H9 (cell line): ENCODE measurements around the gene MALRD1. TPM values are rescaled to one million over a fixed set of nuclear protein-coding genes. Genes with fewer than 3 reads are reported as not detected.

Experiments
- DNase-seq: peaks from one replicate; pipeline ENCODE4 v3.0.0-alpha.2; 2017
- H2AFZ ChIP-seq: one replicate; pipeline ENCODE4 v1.6.1; 2013; ENCODE audit warnings: mild to moderate bottlenecking, low read length, control low read depth, moderate library complexity
- H2AK5ac ChIP-seq: 2 replicates; pipeline ENCODE4 v1.6.1; 2013; ENCODE audit warnings: low read length, control low read depth, mixed read lengths; ENCODE audit not compliant: insufficient read length
- H2BK120ac ChIP-seq: one replicate; pipeline ENCODE4 v1.6.1; 2013; ENCODE audit warnings: low read depth, mild to moderate bottlenecking, low read length, control low read depth, inconsistent platforms; ENCODE audit not compliant: poor library complexity, severe bottlenecking
- H2BK12ac ChIP-seq: 2 replicates; pipeline ENCODE4 v1.6.1; 2013; ENCODE audit warnings: low read length, control low read depth, mixed read lengths, low read depth; ENCODE audit not compliant: insufficient read length
- H2BK15ac ChIP-seq: 2 replicates; pipeline ENCODE4 v1.6.1; 2013; ENCODE audit warnings: low read depth, low read length, control low read depth
- H2BK20ac ChIP-seq: one replicate; pipeline ENCODE4 v1.6.1; 2013; ENCODE audit warnings: low read depth, mild to moderate bottlenecking, low read length, control low read depth, inconsistent platforms; ENCODE audit not compliant: poor library complexity, severe bottlenecking
- H2BK5ac ChIP-seq: 2 replicates; pipeline ENCODE4 v1.6.1; 2013; ENCODE audit warnings: low read length, control low read depth, mixed read lengths; ENCODE audit not compliant: insufficient read length
- H3K14ac ChIP-seq: 2 replicates; pipeline ENCODE4 v1.6.1; 2013; ENCODE audit warnings: low read length, control low read depth; ENCODE audit not compliant: insufficient read depth
- H3K18ac ChIP-seq: 2 replicates; pipeline ENCODE4 v1.6.1; 2013; ENCODE audit warnings: low read depth, mild to moderate bottlenecking, mixed read lengths, low read length, control low read depth; ENCODE audit not compliant: insufficient read length
- H3K23ac ChIP-seq: 2 replicates; pipeline ENCODE4 v1.6.1; 2013; ENCODE audit warnings: low read length, control low read depth, mixed read lengths, low read depth; ENCODE audit not compliant: insufficient read length
- H3K23me2 ChIP-seq: 2 replicates; pipeline ENCODE4 v1.6.1; 2013; ENCODE audit warnings: low read depth, mild to moderate bottlenecking, mixed read lengths, low read length, control low read depth; ENCODE audit not compliant: insufficient read length, poor library complexity, severe bottlenecking
- H3K27ac ChIP-seq: 2 replicates; pipeline ENCODE4 v1.5.1; 2013; ENCODE audit warnings: low read length, control low read depth, mixed read lengths, low read depth; ENCODE audit not compliant: insufficient read length
- H3K27me3 ChIP-seq: 2 replicates; pipeline ENCODE4 v1.6.1; 2013; ENCODE audit warnings: low read length, control low read depth, inconsistent platforms; ENCODE audit not compliant: insufficient read depth
- H3K4ac ChIP-seq: 2 replicates; pipeline ENCODE4 v1.6.1; 2013; ENCODE audit warnings: low read depth, mild to moderate bottlenecking, control low read depth, inconsistent platforms, low read length, moderate library complexity
- H3K4me1 ChIP-seq: 2 replicates; pipeline ENCODE4 v1.6.1; 2013; ENCODE audit warnings: low read length, control low read depth, inconsistent platforms; ENCODE audit not compliant: insufficient read depth
- H3K4me2 ChIP-seq: 2 replicates; pipeline ENCODE4 v1.6.1; 2013; ENCODE audit warnings: low read length, control low read depth, mixed read lengths; ENCODE audit not compliant: insufficient read length, insufficient read depth
- H3K56ac ChIP-seq: 2 replicates; pipeline ENCODE4 v1.6.1; 2013; ENCODE audit warnings: low read depth, mild to moderate bottlenecking, mixed read lengths, low read length, control low read depth; ENCODE audit not compliant: insufficient read length
- H3K79me1 ChIP-seq: 2 replicates; pipeline ENCODE4 v1.6.1; 2013; ENCODE audit warnings: low read depth, mild to moderate bottlenecking, moderate library complexity, low read length, control low read depth, inconsistent platforms; ENCODE audit not compliant: insufficient read depth, poor library complexity, severe bottlenecking
- H3K79me2 ChIP-seq: 2 replicates; pipeline ENCODE4 v1.6.1; 2013; ENCODE audit warnings: low read length, control low read depth, inconsistent platforms; ENCODE audit not compliant: insufficient read depth
- H3K9ac ChIP-seq: 2 replicates; pipeline ENCODE4 v1.6.1; 2013; ENCODE audit warnings: low read length, control low read depth, mixed read lengths; ENCODE audit not compliant: insufficient read length; ENCODE audit errors: extremely low read depth
- H3K9me3 ChIP-seq: one replicate; pipeline ENCODE4 v1.6.1; 2013; ENCODE audit warnings: low read depth, low read length, inconsistent platforms; ENCODE audit not compliant: control insufficient read depth
- H3T11ph ChIP-seq: one replicate; pipeline ENCODE4 v1.6.1; 2013; ENCODE audit warnings: mild to moderate bottlenecking, low read length, control low read depth, inconsistent platforms
- H4K20me1 ChIP-seq: one replicate; pipeline ENCODE4 v1.6.1; 2013; ENCODE audit not compliant: control insufficient read depth, insufficient read length, insufficient read depth
- H4K5ac ChIP-seq: 2 replicates; pipeline ENCODE4 v1.6.1; 2013; ENCODE audit warnings: low read depth, mild to moderate bottlenecking, mixed read lengths, low read length, control low read depth; ENCODE audit not compliant: insufficient read length
- H4K8ac ChIP-seq: replicated peaks from 2 replicates; pipeline ENCODE4 v1.6.1; 2013; ENCODE audit warnings: low read length, control low read depth, mixed read lengths, low read depth; ENCODE audit not compliant: insufficient read length
- H4K91ac ChIP-seq: 2 replicates; pipeline ENCODE4 v1.6.1; 2013; ENCODE audit warnings: low read depth, mild to moderate bottlenecking, moderate library complexity, mixed read lengths, low read length, control low read depth; ENCODE audit not compliant: insufficient read length
- H3K27ac Mint-ChIP-seq, 3 experiments: 2 replicates in 2 of 3; 3 replicates in 1 of 3; pipeline ENCODE4 v1.8.0; 2020 to 2021; ENCODE audit warnings: mixed read lengths in 3 of 3, mild to moderate bottlenecking in 1 of 3, moderate library complexity in 1 of 3
- H3K27me3 Mint-ChIP-seq: 2 replicates; pipeline ENCODE4 v1.8.0; 2021; ENCODE audit warnings: low read depth, mild to moderate bottlenecking, moderate library complexity, mixed read lengths
- H3K36me3 Mint-ChIP-seq, 3 experiments: 2 replicates in 2 of 3; 3 replicates in 1 of 3; pipeline ENCODE4 v1.8.0; 2020 to 2021; ENCODE audit warnings: low read depth in 3 of 3, mixed read lengths in 3 of 3; ENCODE audit not compliant: insufficient read depth in 1 of 3
- H3K4me1 Mint-ChIP-seq, 2 experiments: 2 replicates each; pipeline ENCODE4 v1.8.0; 2020; ENCODE audit warnings: mixed read lengths in 2 of 2
- H3K4me3 Mint-ChIP-seq, 2 experiments: 2 replicates in 1 of 2; 3 replicates in 1 of 2; pipeline ENCODE4 v1.8.0; 2020 to 2021; ENCODE audit warnings: mild to moderate bottlenecking in 2 of 2, mixed read lengths in 2 of 2, moderate library complexity in 1 of 2
- H3K9me3 Mint-ChIP-seq, 2 experiments: 2 replicates in 1 of 2; 3 replicates in 1 of 2; pipeline ENCODE4 v1.8.0; 2020; ENCODE audit warnings: mild to moderate bottlenecking in 2 of 2, mixed read lengths in 2 of 2, moderate library complexity in 1 of 2
- total RNA-seq: library from RNA; stranded (reverse); gene quantifications from 2 replicates; pipeline ENCODE4 v1.2.1, GENCODE V29; 2021
- TF ChIP-seq, protein P1 (sequence below): fragments of 200-600 bp; sonication (generic); conservative IDR thresholded peaks from 3 replicates; pipeline ENCODE4 v1.8.0; 2021; ENCODE audit warnings: antibody characterized with exemption, mild to moderate bottlenecking

The MALRD1 gene
- total RNA-seq, 1 experiment from 2014 or later = 0.20 TPM

DNA sequence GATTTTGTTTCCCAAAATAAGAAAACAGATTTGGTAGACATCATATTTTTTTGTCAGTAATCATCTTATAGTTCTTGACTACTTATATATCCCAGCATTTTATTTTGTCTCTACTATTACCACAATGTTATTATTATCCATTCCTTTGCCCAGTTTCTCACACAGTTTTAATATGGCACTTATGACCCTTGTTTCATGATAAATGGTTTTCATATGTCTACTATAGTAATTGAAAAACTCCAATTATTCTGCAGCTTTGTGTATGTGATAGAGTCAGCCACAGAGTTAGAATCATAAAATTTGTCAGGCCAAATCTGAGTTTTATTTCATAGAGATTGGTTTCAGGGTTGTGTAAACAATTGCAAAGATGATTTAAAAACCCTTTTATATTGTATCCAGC, 203.9 kb downstream of the MALRD1 start:
- Mint-ChIP-seq H3K27ac (no peak overlapping the region), H3K9me3 (no peaks in the 10 kb centered on the region), H3K36me3 (no peaks in the 10 kb centered on the region), H3K4me3 (no peak overlapping the region), H3K4me1 (no peaks in the 10 kb centered on the region), H3K27me3 (no peaks in the 10 kb centered on the region)
- TF ChIP-seq, protein P1, sequence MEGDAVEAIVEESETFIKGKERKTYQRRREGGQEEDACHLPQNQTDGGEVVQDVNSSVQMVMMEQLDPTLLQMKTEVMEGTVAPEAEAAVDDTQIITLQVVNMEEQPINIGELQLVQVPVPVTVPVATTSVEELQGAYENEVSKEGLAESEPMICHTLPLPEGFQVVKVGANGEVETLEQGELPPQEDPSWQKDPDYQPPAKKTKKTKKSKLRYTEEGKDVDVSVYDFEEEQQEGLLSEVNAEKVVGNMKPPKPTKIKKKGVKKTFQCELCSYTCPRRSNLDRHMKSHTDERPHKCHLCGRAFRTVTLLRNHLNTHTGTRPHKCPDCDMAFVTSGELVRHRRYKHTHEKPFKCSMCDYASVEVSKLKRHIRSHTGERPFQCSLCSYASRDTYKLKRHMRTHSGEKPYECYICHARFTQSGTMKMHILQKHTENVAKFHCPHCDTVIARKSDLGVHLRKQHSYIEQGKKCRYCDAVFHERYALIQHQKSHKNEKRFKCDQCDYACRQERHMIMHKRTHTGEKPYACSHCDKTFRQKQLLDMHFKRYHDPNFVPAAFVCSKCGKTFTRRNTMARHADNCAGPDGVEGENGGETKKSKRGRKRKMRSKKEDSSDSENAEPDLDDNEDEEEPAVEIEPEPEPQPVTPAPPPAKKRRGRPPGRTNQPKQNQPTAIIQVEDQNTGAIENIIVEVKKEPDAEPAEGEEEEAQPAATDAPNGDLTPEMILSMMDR = no peak
- Histone ChIP-seq H4K20me1 (no peaks in the 10 kb centered on the region), H4K8ac (no peak overlapping the region), H3K4me1 (no peaks in the 10 kb centered on the region), H3K27me3 (no peaks in the 10 kb centered on the region), H2AFZ (no peak overlapping the region), H3K4ac (no peak overlapping the region), H3K23me2 (no peaks in the 10 kb centered on the region), H3K27ac (no peak overlapping the region), H3T11ph (no peak overlapping the region), H3K9me3 (no peaks in the 10 kb centered on the region), H3K14ac (no peak overlapping the region), H2BK120ac (no peak overlapping the region), H4K91ac (no peak overlapping the region), H2BK15ac (no peak overlapping the region), H3K18ac (no peak overlapping the region), H3K9ac (no peak overlapping the region), H2AK5ac (no peak overlapping the region), H3K23ac (no peak overlapping the region), H2BK12ac (no peak overlapping the region), H3K79me1 (no peaks in the 10 kb centered on the region), H2BK20ac (no peak overlapping the region), H2BK5ac (no peak overlapping the region), H3K79me2 (no peaks in the 10 kb centered on the region), H3K4me2 (no peak overlapping the region), H4K5ac (no peak overlapping the region), H3K56ac (no peak overlapping the region)
- DNase-seq = no peak
